HepG2 (cell line): ENCODE measurements around the gene IGFLR1. TPM values are rescaled to one million over a fixed set of nuclear protein-coding genes. Genes with fewer than 3 reads are reported as not detected.
A peak's percentile ranks its signal among the peaks of the same experiment; 100 is the strongest.

ENCODE experiments used
- AFF4 ChIP-seq: sonication (generic); formaldehyde crosslinking; IDR thresholded peaks from 2 replicates; pipeline ENCODE4 v1.4.0; 2020; ENCODE audit warnings: missing genetic modification reagents
- ATAD3A ChIP-seq: sonication (generic); formaldehyde crosslinking; IDR thresholded peaks from 2 replicates; pipeline ENCODE4 v1.4.0; 2020; ENCODE audit warnings: missing genetic modification reagents
- CBX1 ChIP-seq: IDR thresholded peaks from one replicate; pipeline ENCODE4 v1.6.1; 2016; ENCODE audit warnings: antibody characterized with exemption, low read depth
- ERF ChIP-seq: IDR thresholded peaks from 2 replicates; pipeline ENCODE4 v1.6.1; 2018; ENCODE audit warnings: missing biosample characterization, missing genetic modification reagents
- FOSL2 ChIP-seq: sonication (generic); formaldehyde crosslinking; IDR thresholded peaks from 2 replicates; pipeline ENCODE4 v1.4.0; 2020; ENCODE audit warnings: missing genetic modification reagents
- FOXK1 ChIP-seq: sonication (generic); formaldehyde crosslinking; IDR thresholded peaks from 2 replicates; pipeline ENCODE4 v1.4.0; 2020; ENCODE audit warnings: low read depth, missing genetic modification reagents, borderline replicate concordance
- GABPB1 ChIP-seq: IDR thresholded peaks from 2 replicates; pipeline ENCODE4 v1.6.1; 2016; ENCODE audit warnings: mild to moderate bottlenecking, missing genetic modification reagents, moderate library complexity, missing compliant biosample characterization
- GATAD1 ChIP-seq: IDR thresholded peaks from 2 replicates; pipeline ENCODE4 v1.6.1; 2016; ENCODE audit warnings: missing genetic modification reagents, missing compliant biosample characterization
- GATAD2A ChIP-seq: IDR thresholded peaks from 2 replicates; pipeline ENCODE4 v1.6.1; 2016
- HCFC1 ChIP-seq: fragments of 150-350 bp; IDR thresholded peaks from 2 replicates; pipeline ENCODE4 v1.6.1; 2014; ENCODE audit warnings: low read depth, low read length
- KLF11 ChIP-seq: IDR thresholded peaks from 2 replicates; pipeline ENCODE4 v1.6.1; 2016; ENCODE audit warnings: missing compliant biosample characterization
- NBN ChIP-seq: fragments of 450-650 bp; conservative IDR thresholded peaks from 2 replicates; pipeline ENCODE4 v1.6.1; 2017
- RARA ChIP-seq: IDR thresholded peaks from 2 replicates; pipeline ENCODE4 v1.6.1; 2016; ENCODE audit warnings: missing genetic modification reagents, missing compliant biosample characterization
- REXO4 ChIP-seq: sonication (generic); formaldehyde crosslinking; IDR thresholded peaks from 2 replicates; pipeline ENCODE4 v1.8.0; 2022; ENCODE audit warnings: missing genetic modification reagents, mild to moderate bottlenecking, borderline replicate concordance
- SALL2 ChIP-seq: sonication (generic); formaldehyde crosslinking; IDR thresholded peaks from 2 replicates; pipeline ENCODE4 v1.8.1; 2023; ENCODE audit warnings: mild to moderate bottlenecking, missing genetic modification reagents, inconsistent platforms
- SOX6 ChIP-seq, 2 experiments: fragments of 450-650 bp in 1 of 2; sonication (generic) in 1 of 2; formaldehyde crosslinking in 1 of 2; IDR thresholded peaks; 2 replicates each; pipeline versions ENCODE4 v1.4.0 to v1.6.1; 2017 to 2020; ENCODE audit warnings: antibody characterized with exemption in 1 of 2, mild to moderate bottlenecking in 1 of 2, missing genetic modification reagents in 1 of 2
- SSRP1 ChIP-seq: IDR thresholded peaks from 2 replicates; pipeline ENCODE4 v1.6.1; 2016; ENCODE audit warnings: control low read depth
- TFDP2 ChIP-seq: sonication (generic); formaldehyde crosslinking; IDR thresholded peaks from 2 replicates; pipeline ENCODE4 v1.4.0; 2020; ENCODE audit warnings: missing genetic modification reagents
- THYN1 ChIP-seq: sonication (generic); formaldehyde crosslinking; IDR thresholded peaks from 2 replicates; pipeline ENCODE4 v1.8.1; 2023; ENCODE audit warnings: low read depth, mild to moderate bottlenecking, moderate library complexity, missing genetic modification reagents, borderline replicate concordance
- XRCC5 ChIP-seq: fragments of 200-400 bp; formaldehyde crosslinking; optimal IDR thresholded peaks from 2 replicates; pipeline ENCODE3; 2017; ENCODE audit warnings: mild to moderate bottlenecking, low read length
- ZFP36L1 ChIP-seq: sonication (generic); formaldehyde crosslinking; IDR thresholded peaks from 2 replicates; pipeline ENCODE4 v1.8.0; 2022; ENCODE audit warnings: mild to moderate bottlenecking, missing genetic modification reagents, moderate library complexity
- ZNF800 ChIP-seq: sonication (generic); formaldehyde crosslinking; IDR thresholded peaks from 2 replicates; pipeline ENCODE4 v1.4.0; 2020; ENCODE audit warnings: missing genetic modification reagents
- ZSCAN25 ChIP-seq: sonication (generic); formaldehyde crosslinking; IDR thresholded peaks from 2 replicates; pipeline ENCODE4 v1.8.0; 2022; ENCODE audit warnings: mild to moderate bottlenecking, missing genetic modification reagents
- polyA plus RNA-seq, 8 experiments: library from polyadenylated mRNA; depleted of rRNA in 3 of 8; stranded (reverse) in 7 of 8; unstranded in 1 of 8; fragments of >200 nt; fragmentation: Illumina TruSeq in 4 of 8; extraction: Trizol in 4 of 8; gene quantifications; 2 replicates each; pipeline versions ENCODE4 v1.2.1 to v1.2.3, GENCODE V29; 2011 to 2016; ENCODE audit warnings: low read depth in 4 of 8, missing spikeins in 1 of 8, mixed read lengths in 1 of 8; ENCODE audit not compliant: insufficient read depth in 1 of 8
- total RNA-seq, 5 experiments: library from RNA; depleted of rRNA; stranded (reverse); fragments of >200 nt; fragmentation: Illumina TruSeq; extraction: Trizol; gene quantifications; 2 replicates each; pipeline ENCODE4 v1.2.3, GENCODE V29; 2016; ENCODE audit warnings: low read depth in 1 of 5

Gene IGFLR1
- total and polyA plus RNA-seq, 2 of the 13 experiments (the other 11 are each of a cell fraction or from before 2014, with no cell fraction given), result 5.4 to 8.9 TPM

- TF ChIP-seq AFF4 (CRISPR knock-in tag) (no peak), GATAD2A (peak; percentile 62; the same call in 1 of the 2 replicates), KLF11 (CRISPR knock-in tag) (no peak), GATAD1 (CRISPR knock-in tag) (peak; percentile 70), ZSCAN25 (CRISPR knock-in tag) (peak; percentile 81), SALL2 (CRISPR knock-in tag) (no peak), GABPB1 (peak; percentile 51; the same call in 1 of the 2 replicates), TFDP2 (CRISPR knock-in tag) (peak; percentile 36; the same call in 1 of the 2 replicates), SSRP1 (0 out of 2 replicates have a peak, but pooled peaks have one; percentile 53), CBX1 (peak; percentile 52), FOXK1 (CRISPR knock-in tag) (peak; percentile 50; the same call in 1 of the 2 replicates), ZFP36L1 (no peak), NBN (no peak), REXO4 (no peak), XRCC5 (peak; percentile 94), SOX6 (IDR thresholded peaks at IDR 0.05) (no peak), SOX6 (CRISPR knock-in tag; IDR thresholded peaks at IDR 0.05) (peak; percentile 47; the same call in 1 of the 2 replicates), HCFC1 (peak; percentile 26; the same call in 1 of the 2 replicates), ATAD3A (CRISPR knock-in tag) (no peak), ERF (CRISPR knock-in tag) (peak; percentile 71; the same call in 1 of the 2 replicates), THYN1 (CRISPR knock-in tag) (no peak), RARA (CRISPR knock-in tag) (no peak), FOSL2 (CRISPR knock-in tag) (peak; percentile 41; the same call in 1 of the 2 replicates), ZNF800 (CRISPR knock-in tag) (no peak)
Measured at GRCh38 chr19:35693835-35694599, 48.2 kb downstream of the IGFLR1 start (continued).
